GM21381 (cell line): Measurements from ENCODE around the gene PITPNM3.

Experiments
- ATAC-seq: cut with Tn5 transposase; IDR thresholded peaks from one replicate; pipeline ENCODE4 v1.9.1; 2021; ENCODE audit warnings: mild to moderate bottlenecking, moderate library complexity; ENCODE audit not compliant: unreplicated experiment

The PITPNM3 gene

GRCh38 chr17:6450926-6451832 lies 105.2 kb downstream of the PITPNM3 start:
- ATAC-seq = no peak

- no peak for ATAC-seq
Measured at GRCh38 chr17:6449307-6449706, 107.0 kb downstream of the PITPNM3 start.

GRCh38 chr17:6448473-6448872 lies 107.9 kb downstream of the PITPNM3 start:
- no peak for ATAC-seq

GRCh38 chr17:6446516-6447100 lies 109.7 kb downstream of the PITPNM3 start:
- no peak for ATAC-seq

- no peak for ATAC-seq
Measured at GRCh38 chr17:6444571-6445335, 111.6 kb downstream of the PITPNM3 start.

GRCh38 chr17:6443692-6444570 lies 112.4 kb downstream of the PITPNM3 start, which contains the start of gene PIMREG:
PIMREG (plus strand) TSS chr17:6444455; CDS start chr17:6445111, 656 bp downstream.
- peak; percentile 82 for ATAC-seq

- ATAC-seq = no peak
Measured at GRCh38 chr17:6442775-6443174, 113.6 kb downstream of the PITPNM3 start.

- ATAC-seq = no peak
Measured at GRCh38 chr17:6439951-6440350, 116.4 kb downstream of the PITPNM3 start.

GRCh38 chr17:6437956-6438355 lies 118.4 kb downstream of the PITPNM3 start:
- ATAC-seq = no peak

GRCh38 chr17:6437466-6437865 lies 118.9 kb downstream of the PITPNM3 start:
- no peak for ATAC-seq

GRCh38 chr17:6435968-6436367 lies 120.4 kb downstream of the PITPNM3 start:
- no peak for ATAC-seq

- ATAC-seq = no peak
Measured at GRCh38 chr17:6435051-6435450, 121.3 kb downstream of the PITPNM3 start, which contains the start of gene AIPL1. AIPL1 (minus strand) TSS chr17:6435121; CDS start chr17:6435104, 17 bp downstream.

- no peak for ATAC-seq
Measured at GRCh38 chr17:6430769-6431168, 125.6 kb downstream of the PITPNM3 start.

- ATAC-seq = no peak
Measured at GRCh38 chr17:6429266-6429665, 127.1 kb downstream of the PITPNM3 start.

- ATAC-seq = no peak
Measured at GRCh38 chr17:6428207-6428965, 128.0 kb downstream of the PITPNM3 start.

- no peak for ATAC-seq
Measured at GRCh38 chr17:6427279-6427781, 129.0 kb downstream of the PITPNM3 start.

- ATAC-seq = no peak
Measured at GRCh38 chr17:6426356-6427101, 129.8 kb downstream of the PITPNM3 start.

- ATAC-seq = no peak
Measured at GRCh38 chr17:6425407-6425806, 130.9 kb downstream of the PITPNM3 start.

GRCh38 chr17:6423931-6424330 lies 132.4 kb downstream of the PITPNM3 start:
- ATAC-seq = no peak
